HG03469 (cell line): ENCODE results near the gene MAMDC4.
A peak's percentile ranks its signal among the peaks of the same experiment; 100 is the strongest.
"Not testable (repeated sequence)": the region's sequence is repeated elsewhere in the genome, so short reads cannot be mapped to it uniquely, and the experiment has no call there.

Experiments
- ATAC-seq: cut with Tn5 transposase; IDR thresholded peaks from one replicate; pipeline ENCODE4 v1.9.1; 2021; ENCODE audit warnings: mild to moderate bottlenecking, moderate library complexity, moderate number of reproducible peaks; ENCODE audit not compliant: unreplicated experiment

MAMDC4 gene

GRCh38 chr9:136851941-136852663 lies at the start of gene MAMDC4:
Gene MAMDC4 (plus strand): TSS chr9:136852346. CDS start chr9:136852417, 71 bp downstream.
- no peak for ATAC-seq

GRCh38 chr9:136803009-136803550 lies 49.1 kb upstream of the MAMDC4 start:
- ATAC-seq, result not testable (repeated sequence)

GRCh38 chr9:136803551-136804508 lies 48.3 kb upstream of the MAMDC4 start:
- no peak for ATAC-seq

GRCh38 chr9:136804509-136805206 lies 47.5 kb upstream of the MAMDC4 start:
- ATAC-seq, result no peak

GRCh38 chr9:136805207-136805740 lies 46.9 kb upstream of the MAMDC4 start:
- ATAC-seq, result no peak

- no peak for ATAC-seq
Measured at GRCh38 chr9:136806067-136806466, 46.1 kb upstream of the MAMDC4 start.

GRCh38 chr9:136806631-136807201 lies 45.4 kb upstream of the MAMDC4 start:
- no peak for ATAC-seq

- ATAC-seq, result peak; percentile 39
Measured at GRCh38 chr9:136807281-136808074, 44.7 kb upstream of the MAMDC4 start, which contains the start of gene RABL6. Gene RABL6 (plus strand): TSS chr9:136807948. CDS start chr9:136808197, 249 bp downstream.

- no peak for ATAC-seq
Measured at GRCh38 chr9:136808075-136808805, 43.9 kb upstream of the MAMDC4 start.

- ATAC-seq, result no peak
Measured at GRCh38 chr9:136808806-136809158, 43.4 kb upstream of the MAMDC4 start.

- ATAC-seq, result no peak
Measured at GRCh38 chr9:136814725-136815421, 37.3 kb upstream of the MAMDC4 start.

GRCh38 chr9:136815422-136815782 lies 36.7 kb upstream of the MAMDC4 start:
- no peak for ATAC-seq

GRCh38 chr9:136820971-136821825 lies 30.9 kb upstream of the MAMDC4 start:
- ATAC-seq, result no peak

- no peak for ATAC-seq
Measured at GRCh38 chr9:136821826-136822544, 30.2 kb upstream of the MAMDC4 start.

GRCh38 chr9:136823136-136824046 lies 28.8 kb upstream of the MAMDC4 start:
- no peak for ATAC-seq
